ENCODE measurements around the gene SLC17A7.
"Not testable (repeated sequence)": the region's sequence is repeated elsewhere in the genome, so short reads cannot be mapped to it uniquely, and the experiment has no call there.

SLC17A7 gene

DNA sequence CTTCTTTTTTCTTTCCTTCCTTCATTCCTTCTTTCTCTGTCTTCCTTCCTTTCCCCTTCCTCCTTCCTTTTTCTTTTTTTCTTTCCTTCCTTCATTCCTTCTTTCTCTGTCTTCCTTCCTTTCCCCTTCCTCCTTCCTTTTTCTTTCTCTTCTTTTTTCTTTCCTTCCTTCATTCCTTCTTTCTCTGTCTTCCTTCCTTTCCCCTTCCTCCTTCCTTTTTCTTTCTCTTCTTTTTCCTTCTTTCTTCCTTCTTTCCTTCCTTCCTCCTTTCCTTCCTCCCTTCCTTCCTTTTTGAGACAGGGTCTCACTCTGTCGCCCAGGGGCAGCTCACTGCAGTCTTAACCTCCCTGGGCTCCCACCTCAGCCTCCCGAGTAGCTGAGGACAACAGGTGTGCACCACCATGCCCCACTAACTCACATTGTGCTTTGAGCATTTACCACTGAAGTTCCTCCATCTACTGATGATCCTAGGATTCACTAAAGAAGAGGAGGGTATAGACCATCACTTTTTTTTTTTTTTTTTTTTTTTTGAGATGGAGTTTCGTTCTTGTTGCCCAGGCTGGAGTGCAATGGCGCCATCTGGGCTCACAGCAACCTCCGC lies 2.9 kb upstream of the SLC17A7 start:
- DNase-seq (ENCODE audit: low spot score), result not testable (repeated sequence)

DNA sequence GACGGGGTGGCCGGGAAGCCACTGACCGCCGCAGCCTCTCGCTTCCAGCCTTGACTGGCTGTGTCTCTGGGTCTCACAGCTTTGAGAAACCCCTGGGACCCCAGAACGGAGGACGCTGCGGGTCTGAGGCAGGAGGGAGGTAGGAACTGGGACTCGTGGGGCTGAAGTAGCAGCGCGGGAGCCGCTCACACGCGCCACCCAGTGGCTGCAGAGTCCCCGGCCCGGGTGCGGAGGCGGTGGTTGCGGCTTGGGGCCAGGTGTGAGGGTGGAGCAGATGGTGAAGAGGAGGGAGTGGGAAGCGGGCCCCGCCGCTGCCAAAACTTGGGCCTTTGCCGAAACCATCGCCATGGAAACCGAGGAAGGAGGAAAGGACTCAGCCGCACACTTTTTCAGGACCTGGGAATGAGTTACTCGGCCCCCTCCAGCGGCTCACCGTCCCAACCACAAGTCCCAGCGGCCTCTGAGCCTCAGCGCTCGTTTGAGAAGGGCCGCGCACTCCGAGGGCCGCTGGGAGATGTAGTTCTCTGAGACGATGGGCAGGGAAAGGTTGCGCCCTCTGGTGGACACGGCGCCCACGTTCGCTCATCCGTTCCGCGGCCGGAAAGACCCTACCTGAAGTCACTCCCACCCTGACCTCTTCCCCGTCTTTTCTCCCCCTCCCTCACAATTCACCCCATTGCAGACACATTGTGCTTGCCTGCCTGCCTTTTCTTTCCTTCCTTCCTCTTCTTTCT lies 2.2 kb upstream of the SLC17A7 start:
- DNase-seq (ENCODE audit: low spot score), result peak; percentile 97

DNA sequence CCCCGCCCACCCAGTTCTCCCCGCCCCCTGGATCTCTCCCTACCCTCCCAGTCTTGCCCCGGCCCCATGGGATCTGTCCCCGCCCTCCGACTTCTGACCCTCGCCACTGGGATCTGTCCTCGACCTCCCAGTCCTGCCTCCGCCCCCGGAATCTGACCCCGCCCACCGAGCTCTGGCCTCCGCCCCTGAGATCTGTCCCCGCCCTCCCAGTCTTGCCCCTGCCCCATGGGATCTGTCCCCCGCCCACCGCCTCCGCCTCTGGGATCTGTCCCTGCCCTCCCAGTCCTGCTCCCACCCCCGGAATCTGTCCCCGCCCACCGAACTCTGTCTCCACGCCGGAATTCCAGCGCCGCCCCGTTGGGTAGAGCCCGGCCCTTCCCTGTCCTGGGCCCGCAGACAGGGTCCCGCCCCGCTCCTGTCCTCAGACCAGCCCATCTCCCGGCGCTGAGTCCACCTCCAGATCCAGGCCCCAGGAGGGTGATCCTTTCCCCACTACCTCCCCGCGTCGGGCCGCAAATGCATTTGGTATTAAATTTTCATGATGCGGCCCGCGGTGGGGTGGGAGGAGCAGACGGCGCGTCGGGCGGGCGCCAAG lies 1.5 kb upstream of the SLC17A7 start:
- DNase-seq (ENCODE audit: low spot score), result peak; percentile 98

DNA sequence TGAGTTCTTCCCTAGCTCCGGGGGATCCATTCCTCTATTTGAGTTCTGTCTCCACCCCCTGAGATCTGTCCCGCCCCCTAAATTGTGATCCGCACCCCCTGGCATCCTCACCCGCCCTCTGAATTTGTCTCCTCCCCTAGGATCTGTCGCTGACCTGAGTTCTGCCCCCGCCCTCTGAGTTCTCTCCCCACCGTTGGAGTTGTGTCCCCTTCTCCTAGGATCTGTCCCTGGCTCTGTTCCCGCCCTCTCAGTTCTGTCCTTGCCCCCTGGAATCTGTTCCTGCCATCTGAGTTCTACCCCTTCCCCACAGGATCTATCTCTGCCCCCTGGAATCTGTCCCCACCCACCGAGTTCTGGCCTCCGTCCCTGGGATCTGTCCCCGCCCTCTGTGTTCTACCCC lies 1.0 kb upstream of the SLC17A7 start:
- DNase-seq (ENCODE audit: low spot score), result no peak

DNA sequence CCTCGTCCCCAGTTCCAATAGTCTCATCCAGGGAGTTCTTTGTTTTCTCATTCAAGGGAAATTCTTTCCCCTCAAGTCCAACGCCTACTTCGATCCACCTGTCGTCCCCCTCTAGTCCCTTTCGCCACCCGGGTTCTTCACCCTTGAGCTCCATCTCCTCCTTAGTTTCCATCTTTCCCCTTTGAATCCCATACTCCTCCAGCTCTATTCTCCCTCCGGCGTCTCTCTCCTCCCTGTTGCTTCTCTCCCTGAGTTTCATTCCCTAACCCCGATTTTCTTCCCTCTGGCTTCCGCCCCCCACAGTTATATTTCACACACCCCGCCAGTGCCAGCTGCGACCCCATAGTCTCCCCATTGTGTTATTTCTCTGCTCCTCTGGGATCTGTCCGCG lies 628 bp upstream of the SLC17A7 start:
- no peak for DNase-seq (ENCODE audit: low spot score)

DNA sequence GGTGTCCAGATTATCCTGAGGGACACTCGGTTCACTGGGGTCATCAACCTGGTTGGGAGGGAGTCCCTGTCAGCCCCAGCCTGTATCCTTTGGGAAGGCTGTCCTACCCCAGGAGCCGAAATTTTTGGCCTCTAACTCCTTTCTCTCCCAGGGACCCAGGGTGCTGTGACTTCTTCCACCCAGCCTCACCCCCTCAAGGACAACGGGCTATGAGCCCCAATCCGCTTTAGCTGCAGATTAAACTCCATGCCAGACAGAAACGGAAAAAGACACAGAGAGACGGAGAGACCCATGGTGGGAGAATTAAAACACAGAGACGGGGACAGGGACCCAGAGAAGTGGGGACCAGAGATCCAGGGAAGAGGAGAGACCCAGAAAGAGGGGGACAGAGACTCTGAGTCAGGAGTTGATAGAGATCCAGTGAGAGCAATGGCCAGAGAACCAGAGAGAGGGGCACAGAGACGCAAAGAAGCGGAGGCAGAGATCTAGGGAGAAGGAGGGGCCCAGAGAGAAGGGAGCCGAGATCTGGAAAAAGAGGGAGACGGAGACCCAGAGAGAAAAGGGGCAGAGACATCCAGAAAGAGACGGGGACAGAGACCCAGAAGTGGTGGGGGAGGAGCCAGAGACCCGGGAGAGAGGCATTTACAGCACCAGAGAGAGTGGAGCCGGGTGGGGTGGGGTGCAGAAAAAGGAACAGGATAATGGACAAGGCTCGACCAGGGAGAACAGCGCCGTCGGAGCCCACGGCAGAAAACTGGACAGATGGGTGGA lies 703 bp downstream of the SLC17A7 start:
- DNase-seq (ENCODE audit: low spot score), result no peak

DNA sequence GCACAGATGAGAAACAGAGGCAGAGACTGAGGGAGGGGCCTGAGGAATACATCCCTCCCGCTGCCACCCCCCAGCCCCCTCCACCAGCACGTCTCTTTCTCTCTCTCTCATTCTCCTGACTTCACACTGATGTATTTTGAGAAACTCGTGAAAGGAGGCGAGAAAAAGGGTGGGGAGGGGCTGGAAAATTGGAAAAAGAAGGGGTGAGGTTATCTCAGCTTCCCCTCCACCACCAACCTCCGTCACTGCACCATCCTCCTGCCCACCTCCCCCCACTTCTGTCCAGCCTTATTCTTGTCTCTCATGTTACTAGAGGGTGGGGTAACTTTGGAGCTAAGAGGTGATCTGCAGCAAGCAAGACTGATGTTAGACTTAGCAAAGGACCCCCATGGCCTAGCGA lies 1.5 kb downstream of the SLC17A7 start:
- no peak for DNase-seq (ENCODE audit: low spot score)

DNA sequence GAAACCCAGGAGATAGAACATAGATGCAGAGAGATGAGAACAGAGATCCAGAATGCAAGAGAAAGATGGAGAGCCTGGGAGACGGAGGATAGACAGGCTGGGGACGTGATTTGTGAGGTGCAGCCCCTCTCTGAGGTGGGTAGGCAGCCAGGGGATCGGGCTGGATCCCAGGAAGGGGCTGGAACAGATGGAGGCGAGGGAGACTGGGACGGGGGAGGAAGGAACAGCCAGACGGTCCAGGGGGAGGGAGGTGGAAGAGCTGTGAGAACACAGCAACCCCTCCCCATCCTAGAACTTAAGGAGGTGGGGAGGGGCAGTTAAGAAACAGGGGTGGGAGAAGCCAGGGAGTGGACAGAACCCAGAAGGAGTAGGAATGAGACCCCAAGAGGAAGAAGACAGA lies 3.1 kb downstream of the SLC17A7 start:
- DNase-seq (ENCODE audit: low spot score), result no peak

DNA sequence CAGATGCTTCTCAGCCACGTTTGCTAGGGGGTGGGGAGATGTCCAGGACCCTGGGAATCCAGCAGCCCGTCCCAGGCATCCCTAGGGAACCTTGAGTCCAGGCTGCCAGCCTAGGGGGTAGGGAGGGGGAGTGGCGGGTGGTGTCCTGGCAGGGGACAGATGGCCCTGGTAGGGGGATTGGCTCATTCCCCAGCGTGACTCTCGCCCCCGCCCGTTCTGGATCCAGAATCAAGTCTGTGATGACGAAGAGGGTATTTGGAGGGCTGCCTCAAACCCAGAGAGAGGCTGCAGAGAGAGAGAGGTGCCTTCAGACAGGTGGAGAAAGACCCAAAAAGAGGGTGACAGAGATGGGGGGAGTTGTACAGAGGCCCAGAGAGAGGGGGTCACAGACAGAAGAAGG lies 4.1 kb downstream of the SLC17A7 start:
- DNase-seq (ENCODE audit: low spot score), result no peak

DNA sequence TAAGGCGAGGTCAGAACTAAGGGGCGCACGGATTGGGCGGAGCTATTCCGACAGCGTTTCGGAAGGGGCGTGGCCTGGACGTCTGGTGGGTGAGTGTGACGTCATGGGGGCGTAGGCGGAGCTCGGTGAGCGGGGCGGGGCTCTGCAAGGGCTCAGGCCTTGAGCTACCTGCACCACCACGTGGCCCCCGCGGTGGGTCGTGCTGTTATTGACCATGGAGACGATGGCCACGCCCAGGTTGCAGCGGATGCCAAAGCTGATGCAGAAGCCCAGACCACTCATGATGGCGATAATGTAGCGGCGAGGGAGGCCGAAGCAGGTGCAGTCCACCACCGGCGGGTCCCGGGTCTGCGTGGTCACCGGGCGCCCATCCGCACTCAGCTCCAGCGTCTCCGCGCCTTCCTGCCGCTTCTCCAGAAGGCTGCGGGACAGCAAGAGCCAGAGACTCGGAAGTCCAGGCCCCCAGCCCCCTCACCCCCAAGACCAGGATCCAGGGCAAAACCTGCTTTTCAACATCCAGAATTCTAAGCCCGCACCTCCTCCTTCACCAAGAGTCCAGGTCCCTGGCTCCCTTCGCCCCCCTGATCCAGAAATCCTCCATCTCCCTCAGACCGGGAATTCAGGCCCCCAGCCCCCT lies 4.8 kb downstream of the SLC17A7 start:
- DNase-seq (ENCODE audit: low spot score), result no peak

DNA sequence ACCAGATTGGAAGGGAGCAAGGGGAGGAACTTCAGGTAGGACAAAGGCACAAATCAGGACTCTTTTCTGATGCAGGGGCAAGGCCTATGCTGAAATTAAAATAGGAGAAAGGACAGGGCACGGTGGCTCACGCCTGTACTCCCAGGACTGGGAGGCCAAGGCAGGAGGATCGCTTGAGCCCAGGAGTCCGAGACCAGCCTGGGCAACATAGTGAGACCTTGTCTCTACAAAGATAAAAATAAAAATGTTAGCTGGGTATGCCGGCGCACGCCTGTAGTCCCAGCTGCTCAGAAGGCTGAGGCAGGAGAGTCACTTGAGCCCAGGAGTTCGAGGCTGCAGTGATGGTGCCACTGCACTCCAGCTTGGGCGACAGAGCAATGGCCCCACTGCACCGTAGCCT lies 5.7 kb downstream of the SLC17A7 start:
- no peak for DNase-seq (ENCODE audit: low spot score)

DNA sequence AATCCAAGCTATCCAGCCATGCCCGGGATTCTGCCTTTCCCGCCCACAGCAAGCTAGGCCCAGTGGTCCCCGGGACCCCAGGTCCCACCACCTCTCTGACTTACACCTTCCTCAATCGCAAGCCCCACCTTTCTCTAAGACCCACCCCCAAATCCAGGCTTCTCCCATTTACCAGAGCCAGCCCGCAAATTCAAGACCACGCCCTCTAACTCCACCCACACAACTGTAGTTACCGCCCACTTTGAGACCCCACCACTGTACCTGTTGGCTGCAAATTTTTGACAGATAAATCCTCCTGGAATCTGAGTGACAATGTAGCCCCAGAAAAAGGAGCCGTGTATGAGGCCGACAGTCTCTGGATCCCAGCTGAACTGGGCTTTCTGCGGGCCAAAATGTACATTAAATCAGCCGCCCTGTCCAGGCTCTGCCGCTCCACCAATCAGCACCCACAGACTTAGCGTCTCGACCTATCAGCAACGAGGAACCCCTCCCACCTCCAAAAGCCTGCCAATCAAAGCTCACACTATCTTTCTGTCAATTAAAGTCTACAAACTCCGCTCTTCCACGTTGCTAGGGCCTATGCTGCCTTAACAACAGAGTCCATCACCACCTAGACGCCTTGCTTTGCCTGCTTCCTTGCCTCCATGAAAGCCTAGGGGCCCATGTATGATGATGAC lies 6.3 kb downstream of the SLC17A7 start:
- no peak for DNase-seq (ENCODE audit: low spot score)

DNA sequence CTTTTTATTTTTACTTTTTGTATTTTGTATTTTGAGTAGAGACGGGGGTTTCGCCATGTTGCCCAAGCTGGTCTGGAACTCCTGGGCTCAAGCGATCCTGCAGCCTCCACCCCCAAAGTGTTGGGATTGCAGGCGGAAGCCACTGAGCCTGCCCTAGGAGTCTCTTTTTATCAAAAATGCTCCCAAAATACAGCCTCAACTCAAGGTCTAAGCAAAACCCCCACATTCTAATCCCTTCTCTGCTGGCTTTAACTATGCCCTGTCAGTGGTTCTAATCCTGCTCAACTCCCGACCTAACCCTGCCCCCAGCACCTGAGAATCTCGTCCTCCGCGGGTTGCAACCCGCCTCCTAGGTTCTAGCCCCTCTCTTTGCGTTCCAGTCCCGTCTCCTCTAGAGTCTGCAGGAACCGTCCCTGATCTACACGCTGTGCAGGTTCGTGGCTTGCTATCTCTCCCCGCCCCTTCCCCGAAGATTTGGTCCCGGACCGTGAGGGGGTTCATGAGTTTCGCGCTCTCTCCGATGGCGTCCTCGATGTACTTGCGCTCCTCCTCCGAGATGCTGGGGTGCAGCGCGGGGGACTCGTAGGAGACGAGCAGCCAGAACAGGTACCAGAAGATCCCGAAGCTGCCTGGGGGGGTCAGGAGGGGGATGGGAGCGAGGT lies 8.0 kb downstream of the SLC17A7 start:
- no peak for DNase-seq (ENCODE audit: low spot score)

DNA sequence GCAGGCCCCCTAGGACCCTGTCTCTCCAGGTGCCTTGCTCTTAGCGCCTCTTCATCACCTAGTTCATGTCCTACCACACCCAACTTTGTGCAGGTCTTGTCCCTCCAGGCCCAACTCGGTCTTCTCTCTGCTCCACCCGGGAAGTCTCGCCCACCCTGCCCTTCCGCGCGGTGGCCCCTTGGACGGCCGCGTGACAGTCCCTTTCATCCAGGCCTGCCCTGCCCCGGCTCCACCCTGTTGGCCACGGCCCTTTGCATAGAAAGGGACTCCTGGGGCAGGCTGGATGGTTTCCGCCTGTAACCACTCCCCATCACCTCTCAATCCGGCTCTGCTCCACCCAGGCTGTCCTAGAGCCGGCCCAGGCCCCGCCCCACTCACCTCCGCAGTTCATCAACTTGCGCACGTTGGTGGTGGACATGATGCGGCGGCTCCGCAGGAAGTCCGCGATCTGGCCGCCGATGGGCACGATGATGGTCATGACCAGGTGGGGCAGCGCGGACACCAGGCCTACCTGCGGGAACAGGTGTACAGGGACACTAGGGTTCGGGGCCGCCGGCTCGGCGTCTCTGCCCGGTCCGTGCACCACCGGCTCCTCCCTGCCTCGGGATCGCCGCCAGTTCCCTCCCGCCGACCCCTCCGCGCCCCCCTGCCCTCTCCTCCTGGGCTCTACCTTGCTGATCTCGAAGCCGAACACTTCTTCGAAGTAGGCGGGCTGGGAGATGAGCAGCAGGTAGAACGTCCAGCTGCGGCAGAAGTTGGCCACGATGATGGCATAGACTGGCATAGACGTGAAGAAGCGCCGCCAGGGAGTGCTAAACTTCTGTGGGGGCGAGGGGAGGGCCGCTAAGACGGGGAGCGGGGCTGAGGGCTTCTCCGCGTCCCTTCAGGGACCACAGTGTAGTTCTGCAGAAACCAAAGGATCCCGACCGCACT lies 8.9 kb downstream of the SLC17A7 start:
- no peak for DNase-seq (ENCODE audit: low spot score)

DNA sequence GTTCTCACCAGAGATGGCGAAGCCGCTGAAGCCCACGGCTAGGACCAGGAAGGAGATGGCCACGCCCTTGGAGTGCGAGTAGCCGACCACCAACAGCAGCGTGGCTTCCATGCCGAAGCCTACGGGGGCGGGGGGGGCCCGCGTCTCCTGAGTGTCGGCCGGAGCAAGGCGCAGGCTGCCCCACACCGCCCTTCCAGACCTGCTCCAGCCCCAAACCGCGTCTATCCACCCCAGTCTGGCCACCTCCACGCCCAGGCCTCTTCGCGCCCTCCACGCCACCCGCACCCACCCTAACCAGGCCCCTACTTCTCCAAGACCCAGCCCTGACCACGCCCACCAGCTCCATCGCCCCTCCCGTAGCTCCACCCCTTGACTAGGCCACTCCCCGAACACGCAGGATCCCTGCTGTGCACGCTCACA lies 10.0 kb downstream of the SLC17A7 start:
- no peak for DNase-seq (ENCODE audit: low spot score)

DNA sequence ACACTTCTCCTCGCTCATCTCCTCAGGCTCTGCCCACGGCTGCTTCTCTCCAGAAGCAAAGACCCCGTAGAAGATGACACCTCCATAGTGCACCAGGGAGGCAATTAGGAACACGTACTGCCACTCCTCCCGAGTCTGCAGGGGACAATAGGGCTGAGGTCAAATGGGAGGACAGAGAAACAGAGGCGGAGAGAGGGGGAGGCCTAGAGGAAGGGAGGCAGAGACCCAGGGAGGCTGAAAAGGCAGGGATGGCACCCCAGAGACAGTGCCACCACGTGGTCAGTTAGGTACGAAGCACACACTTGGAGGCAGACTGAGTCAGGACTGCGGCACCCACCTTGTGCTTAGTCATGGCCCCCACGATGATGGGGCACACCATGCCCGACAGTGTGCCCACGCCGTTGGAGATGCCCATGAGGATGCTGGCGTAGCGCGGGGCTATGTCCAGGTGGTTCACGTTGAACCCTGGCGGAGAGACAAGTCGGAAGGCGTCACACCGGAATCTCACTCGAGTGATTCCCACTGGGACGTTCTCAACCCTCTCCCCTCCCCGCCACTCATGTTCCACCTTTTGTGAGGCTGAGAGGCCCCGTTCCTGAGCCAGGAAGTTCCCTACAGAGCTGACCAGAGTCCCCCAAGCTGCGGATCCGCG lies 10.5 kb downstream of the SLC17A7 start:
- no peak for DNase-seq (ENCODE audit: low spot score)

DNA sequence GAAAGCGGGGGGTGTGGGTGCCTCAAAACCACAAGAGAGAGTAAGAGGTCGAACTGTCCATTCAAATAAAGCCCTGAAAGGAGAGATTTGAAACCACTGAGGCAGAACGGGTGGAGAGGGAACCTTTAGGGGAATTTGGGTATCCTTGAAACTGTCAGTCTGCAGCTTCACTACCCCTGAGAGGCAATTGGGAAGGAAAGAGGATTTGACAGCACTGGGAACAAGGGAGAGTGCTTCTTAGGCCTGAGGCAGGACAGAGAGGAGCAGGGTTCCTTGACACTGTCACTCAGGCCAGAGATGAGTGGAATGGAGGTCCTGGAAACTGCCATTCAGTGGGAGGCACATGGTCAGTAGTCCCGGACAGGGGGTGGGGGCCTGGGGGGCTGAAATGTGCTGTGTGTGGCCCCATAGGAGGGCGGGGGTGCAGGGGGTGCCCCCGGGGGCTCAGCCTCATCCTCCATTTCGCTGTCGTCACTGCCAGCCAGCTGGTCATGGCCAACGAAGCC lies 11.1 kb downstream of the SLC17A7 start:
- DNase-seq (ENCODE audit: low spot score), result no peak

DNA sequence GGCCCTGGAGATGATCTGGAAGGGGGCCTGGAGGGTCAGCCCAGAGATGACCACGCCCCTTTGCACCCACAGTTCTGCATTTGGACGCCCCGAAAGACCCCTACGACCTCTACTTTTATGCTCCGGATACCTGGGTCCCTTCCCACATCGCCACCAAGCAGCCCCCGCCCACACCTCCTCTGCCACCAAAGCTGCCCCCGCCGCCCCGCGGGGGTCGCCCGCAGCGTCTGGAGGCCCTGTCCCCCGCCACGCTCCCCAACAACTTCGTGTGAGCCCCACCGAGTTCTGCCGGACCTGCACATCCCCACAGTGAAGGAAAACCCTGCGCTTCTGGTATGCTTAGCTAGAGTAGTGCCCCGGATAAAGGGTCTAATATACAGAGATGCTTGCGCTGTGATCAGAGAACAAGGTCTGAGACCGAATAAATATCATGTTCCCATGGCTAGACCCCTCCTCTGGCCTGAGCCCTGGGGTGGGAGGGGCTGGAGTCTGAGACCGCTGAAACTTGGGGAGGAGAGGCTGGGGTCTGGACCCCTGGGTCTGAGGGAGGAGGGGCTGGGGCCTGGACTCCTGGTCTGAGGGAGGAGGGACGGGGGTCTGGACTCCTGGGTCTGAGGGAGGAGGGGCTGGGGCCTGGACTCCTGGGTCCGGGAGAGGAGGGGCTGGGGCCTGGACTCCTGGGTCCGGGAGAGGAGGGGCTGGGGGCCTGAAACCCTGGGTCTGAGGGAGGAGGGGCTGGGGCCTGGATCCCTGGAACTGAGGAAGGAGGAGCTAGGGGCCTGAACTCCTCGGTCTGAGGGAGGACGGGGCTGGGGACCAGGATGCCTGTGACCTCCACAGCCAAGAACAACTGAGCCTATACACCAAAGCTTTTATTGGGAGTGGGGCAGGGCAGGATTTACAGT lies 12.5 kb downstream of the SLC17A7 start:
- DNase-seq (ENCODE audit: low spot score), result no peak

Data from HuH-7.5 (cell line).